Left renal cortex interstitium (tissue), 4 donors: ENCODE measurements around the gene TEAD1. TPM values are rescaled to one million over a fixed set of nuclear protein-coding genes. Genes with fewer than 3 reads are reported as not detected.

Source experiments
- DNase-seq, 4 donors: peaks; one replicate each; pipeline ENCODE4 v3.0.0-alpha.2; 2013; ENCODE audit warnings: low read depth in 4 of 4, low spot score in 2 of 4, missing footprints in 1 of 4
- polyA plus RNA-seq, 4 donors: library from polyadenylated mRNA; unstranded; fragments of 120-200 nt; gene quantifications; one replicate each; pipeline ENCODE4 v1.2.1, GENCODE V29; 2013; ENCODE audit not compliant: insufficient read length in 4 of 4

TEAD1 gene
- polyA plus RNA-seq, 4 donors, result 77.4 to 91.7 (median 86.5) TPM

GRCh38 chr11:12882670-12883069 is 208.4 kb downstream of the TEAD1 start:
- DNase-seq, result no peak

GRCh38 chr11:12884751-12885318 is 210.6 kb downstream of the TEAD1 start:
- no peak for DNase-seq

GRCh38 chr11:12885717-12886239 is 211.6 kb downstream of the TEAD1 start:
- DNase-seq, result no peak

- no peak for DNase-seq
These were observed 212.3 kb downstream of the TEAD1 start for GRCh38 chr11:12886508-12886907.

- peak; percentile 65 to 87 (median 72) for DNase-seq
These were observed 214.4 kb downstream of the TEAD1 start for GRCh38 chr11:12888525-12889158.

- no peak for DNase-seq
These were observed 215.0 kb downstream of the TEAD1 start for GRCh38 chr11:12889243-12889642.

GRCh38 chr11:12890476-12890875 is 216.3 kb downstream of the TEAD1 start:
- no peak for DNase-seq

GRCh38 chr11:12893787-12894672 is 219.8 kb downstream of the TEAD1 start:
- DNase-seq, result peak in 1 of 4 donors; percentile 62

- no peak for DNase-seq
These were observed 223.2 kb downstream of the TEAD1 start for GRCh38 chr11:12897390-12897789.

- DNase-seq, result no peak
These were observed 223.6 kb downstream of the TEAD1 start for GRCh38 chr11:12897867-12898266.

GRCh38 chr11:12900496-12900895 is 226.3 kb downstream of the TEAD1 start:
- no peak for DNase-seq

GRCh38 chr11:12901272-12901671 is 227.1 kb downstream of the TEAD1 start:
- DNase-seq, result no peak

GRCh38 chr11:12901874-12902481 is 227.8 kb downstream of the TEAD1 start:
- DNase-seq, result no peak

GRCh38 chr11:12902791-12903486 is 228.7 kb downstream of the TEAD1 start:
- DNase-seq, result no peak

GRCh38 chr11:12905435-12905834 is 231.2 kb downstream of the TEAD1 start:
- no peak for DNase-seq

GRCh38 chr11:12906501-12906900 is 232.3 kb downstream of the TEAD1 start:
- DNase-seq, result no peak

GRCh38 chr11:12909879-12910278 is 235.7 kb downstream of the TEAD1 start:
- DNase-seq, result no peak

- peak in 3 of 4 donors; percentile 30 to 40 (median 33) for DNase-seq
These were observed 240.2 kb downstream of the TEAD1 start for GRCh38 chr11:12914400-12914912.

GRCh38 chr11:12915093-12915492 is 240.9 kb downstream of the TEAD1 start:
- DNase-seq, result no peak

- no peak for DNase-seq
These were observed 243.6 kb downstream of the TEAD1 start for GRCh38 chr11:12917822-12918221.
